HEK293T (cell line): Measurements from ENCODE around the gene RNF175.

Experiments
- CTCF ChIA-PET: fragments of 350-600 bp; formaldehyde crosslinking; extraction: SDS; loops from one replicate; lab custom pipeline; 2021; ENCODE audit warnings: antibody characterized with exemption, inconsistent platforms; lab: Yijun Ruan, JAX
- POLR2A ChIA-PET: fragments of 350-600 bp; formaldehyde crosslinking; extraction: SDS; loops from one replicate; lab custom pipeline; 2020; ENCODE audit warnings: antibody characterized with exemption, inconsistent platforms; lab: Yijun Ruan, JAX
- DNase-seq: peaks from one replicate; pipeline ENCODE4 v3.0.0; 2012; ENCODE audit warnings: mixed read lengths; ENCODE audit errors: extremely low spot score
- ARNT ChIP-seq: fragments of 450-650 bp; IDR thresholded peaks from 2 replicates; pipeline ENCODE4 v1.6.1; 2017; ENCODE audit warnings: mild to moderate bottlenecking
- BHLHE40 ChIP-seq: fragments of 450-650 bp; IDR thresholded peaks from 2 replicates; pipeline ENCODE4 v1.6.1; 2016; ENCODE audit warnings: mild to moderate bottlenecking, moderate library complexity, borderline replicate concordance
- CTBP1 ChIP-seq: fragments of 450-650 bp; IDR thresholded peaks from 2 replicates; pipeline ENCODE4 v1.6.1; 2016; ENCODE audit warnings: borderline replicate concordance
- ELF4 ChIP-seq: fragments of 450-650 bp; IDR thresholded peaks from 2 replicates; pipeline ENCODE4 v1.6.1; 2017; ENCODE audit warnings: antibody characterized with exemption
- FOXA1 ChIP-seq: fragments of 450-650 bp; IDR thresholded peaks from 2 replicates; pipeline ENCODE4 v1.6.1; 2016; ENCODE audit warnings: mild to moderate bottlenecking
- FOXK2 ChIP-seq: fragments of 450-650 bp; IDR thresholded peaks from 2 replicates; pipeline ENCODE4 v1.6.1; 2016; ENCODE audit warnings: mild to moderate bottlenecking
- FOXM1 ChIP-seq: fragments of 450-650 bp; IDR thresholded peaks from 2 replicates; pipeline ENCODE4 v1.6.1; 2017; ENCODE audit warnings: mild to moderate bottlenecking, borderline replicate concordance
- HDGF ChIP-seq: fragments of 450-650 bp; IDR thresholded peaks from 2 replicates; pipeline ENCODE4 v1.6.1; 2017; ENCODE audit warnings: antibody characterized with exemption, borderline replicate concordance
- L3MBTL2 ChIP-seq: fragments of 450-650 bp; conservative IDR thresholded peaks from 2 replicates; pipeline ENCODE4 v1.6.1; 2016; ENCODE audit warnings: mild to moderate bottlenecking
- LEF1 ChIP-seq: fragments of 450-650 bp; IDR thresholded peaks from 2 replicates; pipeline ENCODE4 v1.6.1; 2017; ENCODE audit warnings: mild to moderate bottlenecking, borderline replicate concordance
- NFRKB ChIP-seq: fragments of 450-650 bp; IDR thresholded peaks from 2 replicates; pipeline ENCODE4 v1.6.1; 2016; ENCODE audit warnings: mild to moderate bottlenecking, moderate library complexity
- PKNOX1 ChIP-seq: fragments of 450-650 bp; IDR thresholded peaks from 2 replicates; pipeline ENCODE4 v1.6.1; 2016
- SP1 ChIP-seq: fragments of 450-650 bp; IDR thresholded peaks from 2 replicates; pipeline ENCODE4 v1.6.1; 2017
- SUZ12 ChIP-seq: fragments of 450-650 bp; IDR thresholded peaks from 2 replicates; pipeline ENCODE4 v1.6.1; 2016; ENCODE audit warnings: mild to moderate bottlenecking
- TARDBP ChIP-seq: fragments of 450-650 bp; IDR thresholded peaks from 2 replicates; pipeline ENCODE4 v1.6.1; 2016
- ZNF384 ChIP-seq: fragments of 450-650 bp; IDR thresholded peaks from 2 replicates; pipeline ENCODE4 v1.6.1; 2016

RNF175 gene

GRCh38 chr4:153725136-153725830, 34.5 kb downstream of the RNF175 start:
- CTCF ChIA-PET, result no interaction called here
- no peak for DNase-seq
- TF ChIP-seq SUZ12 (no peak), ZNF384 (no peak), HDGF (no peak), FOXM1 (no peak), CTBP1 (no peak), NFRKB (no peak), FOXA1 (no peak), ARNT (no peak), LEF1 (no peak), L3MBTL2 (no peak), ELF4 (no peak), FOXK2 (no peak), SP1 (no peak), PKNOX1 (no peak), TARDBP (no peak), BHLHE40 (no peak)
- POLR2A ChIA-PET, result no interaction called here

- ChIA-PET POLR2A (no interaction called here), CTCF (no interaction called here)
- DNase-seq, result no peak
- TF ChIP-seq SUZ12, result no peak
- TF ChIP-seq TARDBP, result no peak
- TF ChIP-seq FOXA1, result no peak
- TF ChIP-seq CTBP1, result no peak
- no peak for TF ChIP-seq LEF1
- no peak for TF ChIP-seq FOXM1
- TF ChIP-seq L3MBTL2, result no peak
- no peak for TF ChIP-seq HDGF
- TF ChIP-seq FOXK2, result no peak
- no peak for TF ChIP-seq ZNF384
- TF ChIP-seq ELF4, result no peak
- no peak for TF ChIP-seq SP1
- TF ChIP-seq BHLHE40, result no peak
- TF ChIP-seq ARNT, result no peak
- no peak for TF ChIP-seq NFRKB
- TF ChIP-seq PKNOX1, result no peak
These were observed 35.2 kb downstream of the RNF175 start for GRCh38 chr4:153724606-153725005.

- TF ChIP-seq L3MBTL2 (no peak), ARNT (no peak), ELF4 (no peak), CTBP1 (no peak), FOXK2 (no peak), BHLHE40 (no peak), FOXA1 (no peak)
- CTCF ChIA-PET, result no interaction called here
- POLR2A ChIA-PET, result no interaction called here
- no peak for DNase-seq
These were observed 37.8 kb downstream of the RNF175 start for GRCh38 chr4:153722036-153722435.

GRCh38 chr4:153713866-153714646, 45.8 kb downstream of the RNF175 start:
- POLR2A ChIA-PET, result no interaction called here
- DNase-seq, result no peak
- CTCF ChIA-PET, result interaction anchor here (0.5 kb wide), 1 partner anchor 720 kb away, joined by 3 read pairs; no protein-coding TSS in a partner anchor
- TF ChIP-seq FOXK2 (no peak), TARDBP (no peak), PKNOX1 (no peak), HDGF (no peak)

- TF ChIP-seq HDGF, result no peak
- no peak for TF ChIP-seq FOXM1
- TF ChIP-seq LEF1, result no peak
- TF ChIP-seq PKNOX1, result no peak
- TF ChIP-seq TARDBP, result no peak
- TF ChIP-seq CTBP1, result no peak
- no peak for TF ChIP-seq ARNT
- no peak for TF ChIP-seq NFRKB
- TF ChIP-seq BHLHE40, result no peak
- TF ChIP-seq SP1, result no peak
- no peak for TF ChIP-seq L3MBTL2
- TF ChIP-seq FOXA1, result no peak
- no peak for TF ChIP-seq ELF4
- no peak for TF ChIP-seq FOXK2
- TF ChIP-seq ZNF384, result no peak
- no peak for TF ChIP-seq SUZ12
- CTCF ChIA-PET, result no interaction called here
These were observed 49.1 kb downstream of the RNF175 start for GRCh38 chr4:153710681-153711080.

More at GRCh38 chr4:153710681-153711080, 49.1 kb downstream of the RNF175 start:
- DNase-seq, result no peak
- POLR2A ChIA-PET, result no interaction called here
